GM21381 (cell line): ENCODE data around the gene BATF2.
A peak's percentile ranks its signal among the peaks of the same experiment; 100 is the strongest.
"Not testable (repeated sequence)": the region's sequence is repeated elsewhere in the genome, so short reads cannot be mapped to it uniquely, and the experiment has no call there.

Experiments
- ATAC-seq: cut with Tn5 transposase; IDR thresholded peaks from one replicate; pipeline ENCODE4 v1.9.1; 2021; ENCODE audit warnings: mild to moderate bottlenecking, moderate library complexity; ENCODE audit not compliant: unreplicated experiment

BATF2 gene

DNA sequence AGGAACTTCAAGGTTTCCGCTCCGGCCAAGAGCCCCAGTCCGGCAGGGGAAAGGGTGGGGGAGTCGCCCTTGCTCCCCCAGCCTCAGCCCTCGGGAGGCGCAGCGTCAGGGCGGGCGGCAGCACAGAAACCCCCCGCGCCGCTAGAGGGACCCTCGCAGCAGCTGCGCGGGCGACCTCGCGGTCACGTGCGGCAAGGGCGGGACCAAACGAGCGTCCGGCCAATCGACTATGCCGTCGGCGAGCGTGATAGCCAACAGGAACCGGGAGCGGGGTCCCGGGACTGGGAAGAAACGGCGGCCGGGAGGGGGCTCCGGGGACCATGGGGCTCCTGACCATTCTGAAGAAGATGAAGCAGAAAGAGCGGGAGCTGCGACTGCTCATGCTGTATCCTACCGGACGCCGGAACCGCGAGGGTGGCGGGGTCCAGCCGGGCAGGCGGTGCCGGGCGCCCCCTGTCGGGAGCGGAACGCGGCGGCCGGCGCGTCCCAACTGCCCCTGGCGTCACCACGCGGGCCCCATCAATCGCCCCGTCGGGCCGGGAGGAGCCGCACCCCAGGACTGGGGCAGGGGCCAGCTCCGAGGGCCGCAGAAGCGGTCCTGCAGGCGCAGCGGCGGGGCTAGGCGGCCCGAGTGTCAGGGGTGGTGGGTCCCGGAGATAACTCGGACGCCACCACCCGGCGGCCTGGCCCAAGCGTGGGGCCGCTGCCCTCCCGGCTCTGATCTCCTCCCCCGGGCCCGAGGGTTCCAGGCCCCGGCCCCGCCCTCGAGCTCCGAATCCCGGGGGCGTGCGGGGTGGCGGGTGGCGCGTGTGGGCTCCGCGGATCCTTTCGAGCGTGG is 17.3 kb upstream of the BATF2 start, which contains the start of gene ARL2:
Gene ARL2 (plus strand): TSS at position 273 of the 838 bp plus-strand sequence. CDS start 48 bp downstream, at position 321.
- peak; percentile 67 for ATAC-seq

DNA sequence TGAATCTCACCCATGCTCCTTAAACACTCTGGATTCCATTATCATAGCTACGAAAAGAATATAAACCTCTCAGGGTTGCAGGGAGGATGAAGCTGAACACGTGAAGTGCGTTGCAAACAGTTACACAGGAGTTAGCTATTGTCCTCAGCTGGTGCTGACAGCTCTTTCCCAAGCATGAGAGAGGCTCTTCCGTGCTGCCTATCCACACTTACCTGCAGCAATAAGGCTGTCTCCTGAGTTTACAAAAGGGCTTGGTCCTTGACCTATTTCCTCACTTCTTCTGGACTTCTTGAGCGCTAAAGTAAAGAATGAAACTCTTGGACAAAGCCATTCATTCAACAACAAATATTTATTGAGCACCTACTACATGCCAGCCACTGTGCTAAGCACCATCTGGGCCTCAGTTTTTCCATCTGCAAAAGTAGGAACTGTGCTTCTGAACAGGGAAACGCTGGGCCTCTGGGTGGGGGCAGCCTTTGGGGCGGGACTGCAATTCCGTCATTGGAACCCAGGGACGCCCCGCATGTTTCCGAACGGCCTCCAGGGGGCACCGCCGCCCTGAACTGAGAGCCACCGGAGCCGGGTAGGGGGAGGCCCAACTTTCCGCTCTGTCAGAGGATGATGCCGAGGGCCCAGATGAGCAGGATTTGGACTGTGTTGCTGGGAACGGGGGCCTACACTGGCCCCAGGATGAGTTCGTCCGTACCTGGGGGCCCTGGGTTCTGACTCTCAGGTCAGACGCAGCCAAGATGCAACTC is 16.5 kb upstream of the BATF2 start:
- peak; percentile 61 for ATAC-seq

DNA sequence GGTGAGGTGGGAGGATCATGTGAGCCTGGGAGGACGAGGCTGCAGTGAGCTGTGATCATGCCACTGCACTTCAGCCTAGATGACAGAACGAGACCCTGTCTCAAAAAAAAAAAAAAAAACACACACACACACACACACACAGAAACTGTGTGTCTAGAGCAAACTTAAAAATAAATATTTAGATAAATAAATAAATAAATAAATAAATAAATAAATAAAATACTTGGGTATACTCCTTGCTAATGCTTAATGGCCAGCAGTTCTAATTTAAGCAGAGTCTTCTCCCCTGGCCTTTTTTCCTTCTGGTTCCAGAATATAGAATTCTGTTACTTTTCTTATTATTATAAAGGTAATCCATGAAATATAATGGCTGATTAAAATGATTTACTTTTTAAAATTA is 12.1 kb upstream of the BATF2 start:
- ATAC-seq: no peak

DNA sequence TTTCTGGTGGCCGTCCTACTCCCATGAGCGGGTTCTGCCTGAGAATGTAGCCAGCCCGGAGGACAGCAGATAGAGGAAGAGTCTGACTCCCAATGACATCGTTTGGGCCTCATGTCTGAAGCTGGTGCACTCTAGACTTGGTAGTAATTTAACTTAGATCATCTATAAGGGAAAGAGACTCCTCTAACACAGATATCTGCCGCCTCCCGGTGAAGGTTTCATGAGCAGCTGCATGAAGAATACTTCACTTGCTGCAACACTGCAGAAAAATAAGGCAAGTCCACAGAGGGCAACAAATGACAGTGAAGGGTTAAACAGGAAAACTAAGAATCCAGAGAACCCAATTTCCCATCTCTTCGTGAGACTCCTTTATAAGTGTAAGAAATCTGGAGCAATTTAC is 11.2 kb upstream of the BATF2 start:
- ATAC-seq: no peak

DNA sequence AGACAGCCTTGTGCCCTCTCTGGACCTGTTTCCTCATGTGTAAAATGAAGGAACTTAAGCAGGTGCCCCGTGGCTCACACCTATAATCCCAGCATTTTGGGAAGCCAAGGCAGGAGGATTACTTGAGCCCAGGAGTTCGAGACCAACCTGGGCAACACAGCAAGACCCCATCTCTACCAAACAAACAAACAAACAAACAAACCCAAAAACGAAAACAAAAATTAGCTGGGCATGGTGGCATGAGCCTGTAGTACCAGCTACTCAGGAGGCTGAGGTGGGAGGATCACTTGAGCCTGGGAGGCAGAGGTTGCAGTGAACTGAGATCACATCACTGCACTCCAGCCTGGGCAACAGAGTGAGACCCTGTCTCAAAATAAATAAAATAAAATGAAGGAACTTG is 7.2 kb upstream of the BATF2 start:
- not testable (repeated sequence) for ATAC-seq

DNA sequence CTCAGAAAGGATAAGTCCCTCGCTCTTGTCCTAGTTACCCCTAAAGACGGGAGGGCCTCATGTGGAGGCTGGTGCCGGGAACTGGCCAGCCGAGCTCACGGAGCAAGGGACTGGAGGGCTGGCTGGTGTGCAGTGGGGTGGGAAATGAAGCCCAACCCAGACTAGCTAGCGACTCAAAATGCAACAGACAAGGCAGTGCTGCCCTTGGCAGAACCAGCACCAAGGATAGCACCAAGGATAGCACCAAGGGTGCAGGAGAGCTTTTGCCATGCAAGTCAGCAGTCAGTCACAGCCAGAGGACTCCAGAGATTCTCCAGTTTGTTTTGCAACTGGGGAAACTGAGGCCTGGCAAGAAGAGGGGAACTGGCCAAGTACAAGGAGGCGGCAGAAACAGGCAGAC is 6.5 kb upstream of the BATF2 start:
- ATAC-seq: no peak

DNA sequence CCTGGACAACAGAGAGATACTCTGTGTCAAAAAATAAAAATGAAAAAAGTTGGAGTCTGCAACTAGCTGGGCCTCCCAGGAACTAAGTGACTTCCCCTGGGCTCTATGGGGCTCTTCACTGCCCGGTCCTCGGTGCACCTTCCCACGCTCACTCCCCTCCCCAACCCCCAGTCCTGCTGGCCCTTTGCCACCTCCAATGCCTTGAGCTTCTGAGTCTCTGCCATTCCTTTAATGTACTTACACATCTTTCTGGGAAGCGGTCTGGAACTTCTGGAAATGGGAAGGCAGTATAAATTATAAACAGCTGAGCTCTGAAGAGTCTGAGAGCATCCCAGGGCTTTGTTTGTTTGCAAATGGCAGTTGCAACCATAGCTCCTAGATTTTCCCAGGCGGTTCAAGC is 5.9 kb upstream of the BATF2 start:
- no peak for ATAC-seq

DNA sequence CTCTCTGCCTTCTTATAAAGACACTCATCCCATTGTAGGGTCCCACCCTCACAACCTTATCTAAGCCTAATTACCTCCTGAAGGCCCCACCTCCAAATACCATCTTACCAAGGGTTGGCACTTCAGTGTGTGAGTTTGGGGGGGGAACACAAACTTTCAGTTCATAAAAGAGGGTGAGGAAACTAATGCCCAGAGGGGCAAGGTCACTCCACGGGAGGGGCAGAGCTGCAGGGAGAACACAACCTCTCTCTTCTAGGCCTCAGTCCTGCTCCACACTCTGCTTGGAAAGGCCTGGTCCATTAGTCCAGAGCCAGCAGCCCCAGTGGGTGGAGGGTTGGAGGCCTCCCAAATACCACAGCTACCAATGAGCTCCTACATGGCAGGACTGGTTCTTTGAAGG is 2.7 kb upstream of the BATF2 start:
- no peak for ATAC-seq

DNA sequence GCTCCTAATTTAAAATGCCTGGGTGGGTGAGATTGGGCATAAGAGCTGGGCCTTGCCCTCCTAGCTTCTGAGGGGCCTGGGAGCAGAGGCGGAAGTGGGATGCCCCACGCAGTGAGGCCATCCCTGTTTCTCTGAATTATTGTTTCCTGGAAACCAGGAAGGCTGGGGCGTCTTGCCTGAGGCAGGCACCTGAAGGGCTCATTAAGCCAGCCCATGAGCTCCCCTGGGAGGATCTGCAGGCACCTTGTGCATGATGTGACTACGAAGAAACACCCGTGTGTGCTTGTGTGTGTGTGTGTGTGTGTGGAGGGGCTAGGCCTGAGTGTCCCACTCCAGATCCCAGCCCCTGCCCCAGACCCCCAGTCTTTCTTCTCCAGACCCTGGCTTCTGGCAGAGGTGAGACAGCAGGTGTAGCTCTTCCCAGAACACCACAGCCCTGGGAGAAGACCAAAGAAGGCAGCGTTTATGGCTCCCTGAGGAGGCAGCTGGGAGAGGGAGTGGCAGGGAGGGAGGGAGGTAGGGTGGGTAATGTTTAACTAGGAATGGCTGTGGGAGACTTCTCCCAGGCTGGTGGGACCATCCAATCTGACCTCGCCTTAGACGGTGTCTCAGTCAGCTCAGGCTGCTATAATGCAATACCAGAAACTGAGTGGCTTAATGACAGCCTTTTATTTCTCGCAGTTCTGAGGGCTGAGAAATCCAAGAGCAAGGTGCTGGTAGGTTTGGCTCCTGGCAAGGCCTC is 2.1 kb upstream of the BATF2 start:
- ATAC-seq: no peak

DNA sequence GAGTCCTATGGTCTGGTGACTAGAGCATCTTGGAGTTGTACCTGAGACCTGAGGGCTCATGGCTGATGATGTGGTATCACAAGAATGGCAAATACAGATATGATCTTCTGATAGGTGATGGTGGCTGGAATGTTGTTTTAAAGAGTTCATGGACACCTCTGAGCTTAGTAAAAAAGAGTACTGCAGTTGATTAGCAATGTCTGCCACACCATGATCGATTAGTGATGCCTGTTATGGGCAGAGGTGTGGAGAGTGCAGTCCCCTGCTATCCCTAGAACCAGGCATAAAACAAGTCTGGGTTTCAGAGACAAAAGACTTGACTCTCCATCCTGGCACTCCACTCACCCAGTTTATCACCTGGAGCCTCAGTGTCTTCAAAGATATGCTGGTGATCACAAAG is 1.4 kb upstream of the BATF2 start:
- ATAC-seq: no peak

DNA sequence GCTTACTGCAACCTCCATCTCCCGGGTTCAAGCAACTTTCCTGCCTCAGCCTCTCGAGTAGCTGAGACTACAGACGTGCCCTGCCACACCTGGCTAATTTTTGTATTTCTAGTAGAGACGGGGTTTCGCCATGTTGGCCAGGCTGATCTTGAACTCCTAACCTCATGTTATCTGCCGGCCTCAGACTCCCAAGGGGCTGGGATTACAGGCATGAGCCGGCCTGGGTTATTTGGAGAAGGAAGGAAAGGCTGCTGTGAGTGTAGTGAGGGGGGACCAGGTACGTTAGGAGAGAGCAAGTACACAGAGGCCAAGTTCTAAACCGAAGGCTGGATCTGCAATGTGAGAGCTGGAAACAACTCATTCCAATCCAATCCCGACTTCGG is 453 bp downstream of the BATF2 start:
- ATAC-seq: no peak

DNA sequence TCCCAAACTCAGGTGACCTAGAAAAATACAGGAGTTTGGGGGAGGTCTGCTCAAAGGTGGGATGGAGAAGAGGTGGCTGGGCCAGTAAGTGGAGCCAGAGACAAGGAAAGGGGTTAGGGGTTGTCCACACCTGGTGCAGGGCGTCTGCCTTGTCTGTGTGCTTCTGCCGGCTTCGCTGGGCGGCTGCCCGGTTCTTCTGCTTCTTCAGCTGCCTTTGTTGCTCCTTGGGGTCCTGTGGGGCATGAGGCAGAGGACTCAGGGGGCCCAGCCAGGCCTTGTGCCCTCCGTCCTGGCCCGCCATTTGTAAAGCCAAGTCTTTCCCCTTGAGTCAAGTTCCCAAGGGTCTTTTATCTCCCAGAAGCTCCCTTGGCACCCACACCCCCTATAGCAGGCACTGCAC is 2.5 kb downstream of the BATF2 start:
- no peak for ATAC-seq

DNA sequence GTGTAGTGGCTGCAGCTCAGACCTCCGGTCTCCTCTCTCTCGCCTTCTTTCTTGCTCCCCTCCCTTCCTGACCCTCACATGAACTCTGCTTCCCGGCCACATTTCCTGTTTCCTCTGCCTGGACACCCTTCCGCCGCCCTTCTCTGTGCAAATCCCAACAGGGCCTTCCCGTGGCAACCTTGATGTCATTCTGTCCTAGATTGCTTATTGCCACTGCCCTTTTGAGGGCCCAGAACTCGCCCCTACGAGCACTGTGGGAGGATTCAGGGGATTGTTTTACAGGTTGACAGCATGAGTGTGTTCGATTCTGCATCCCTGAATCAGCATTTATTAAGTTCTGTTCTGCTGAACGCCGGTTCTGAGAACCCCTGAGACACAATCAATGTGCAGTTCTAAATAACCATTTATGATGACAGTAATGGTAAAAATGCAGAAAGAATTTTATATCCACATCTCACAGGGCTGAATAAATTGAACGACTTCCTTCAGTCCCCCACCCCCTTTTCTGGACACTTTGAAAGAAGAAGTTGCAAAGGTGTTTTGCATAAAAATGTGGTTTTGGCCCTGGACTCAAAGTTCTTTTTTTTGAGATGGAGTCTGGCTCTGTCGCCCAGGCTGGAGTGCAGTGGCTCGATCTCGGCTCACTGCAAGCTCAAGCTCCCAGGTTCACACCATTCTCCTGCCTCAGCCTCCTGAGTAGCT is 6.4 kb downstream of the BATF2 start:
- no peak for ATAC-seq

DNA sequence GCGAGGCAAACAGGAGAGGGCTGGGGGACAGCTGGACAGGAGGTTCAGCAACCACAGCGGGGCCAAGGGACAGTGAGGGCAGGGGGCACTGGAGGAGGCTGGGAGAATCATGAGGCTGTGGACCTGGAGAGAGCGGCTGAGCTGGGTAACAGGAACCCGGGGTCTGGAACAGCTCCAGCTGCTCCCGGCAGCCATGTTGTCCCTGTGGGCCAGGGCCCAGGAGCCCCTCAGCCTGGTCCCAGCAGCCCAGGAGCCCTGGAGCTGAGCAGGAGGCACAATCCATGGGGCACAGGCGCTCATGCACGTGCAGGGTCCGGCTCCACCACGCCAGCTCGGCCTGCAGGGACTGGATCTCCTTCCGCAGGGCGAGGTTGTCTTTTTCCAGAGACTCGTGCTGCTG is 7.4 kb downstream of the BATF2 start:
- ATAC-seq: no peak

DNA sequence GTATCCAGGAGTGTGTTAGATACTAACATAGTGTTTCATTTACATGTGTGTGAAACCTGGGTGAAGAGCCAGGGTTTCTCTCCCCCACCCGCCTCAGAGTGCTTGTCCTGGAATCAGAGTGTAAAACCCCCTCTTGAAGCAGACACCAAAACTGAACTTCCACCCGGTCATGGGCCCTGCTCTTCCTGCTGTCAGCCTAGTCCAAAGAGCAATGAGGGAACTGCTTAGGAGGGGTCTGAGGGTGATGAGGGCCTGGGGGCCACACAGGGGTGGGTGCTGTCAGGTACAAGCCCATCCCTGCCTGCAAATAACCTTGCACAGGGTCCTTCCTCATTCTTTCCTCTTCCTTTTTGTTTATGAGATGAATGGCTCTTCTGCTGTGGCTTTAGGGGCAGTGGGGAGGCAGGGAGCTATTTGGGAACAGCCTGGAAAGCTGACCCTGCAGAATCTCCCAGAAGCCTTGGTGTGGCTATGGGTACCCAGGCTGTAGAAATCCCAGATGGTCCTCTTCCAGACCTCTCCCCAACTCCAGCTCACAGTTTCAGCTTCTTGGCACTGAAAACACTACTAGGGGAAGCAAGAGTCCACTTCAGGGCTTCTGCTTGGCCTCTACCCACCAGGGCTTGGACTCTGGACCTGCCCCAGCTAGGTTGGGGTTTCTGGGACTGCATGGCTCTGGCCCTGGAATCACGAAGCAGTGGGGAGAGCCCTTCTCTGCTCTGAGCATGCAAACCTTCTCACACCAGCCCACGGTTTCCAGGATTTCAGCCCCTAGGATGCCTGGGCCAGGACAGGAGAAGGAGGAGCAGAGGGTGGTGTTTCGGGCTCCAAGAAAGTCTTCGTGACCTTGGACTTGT is 8.5 kb downstream of the BATF2 start:
- ATAC-seq: no peak

DNA sequence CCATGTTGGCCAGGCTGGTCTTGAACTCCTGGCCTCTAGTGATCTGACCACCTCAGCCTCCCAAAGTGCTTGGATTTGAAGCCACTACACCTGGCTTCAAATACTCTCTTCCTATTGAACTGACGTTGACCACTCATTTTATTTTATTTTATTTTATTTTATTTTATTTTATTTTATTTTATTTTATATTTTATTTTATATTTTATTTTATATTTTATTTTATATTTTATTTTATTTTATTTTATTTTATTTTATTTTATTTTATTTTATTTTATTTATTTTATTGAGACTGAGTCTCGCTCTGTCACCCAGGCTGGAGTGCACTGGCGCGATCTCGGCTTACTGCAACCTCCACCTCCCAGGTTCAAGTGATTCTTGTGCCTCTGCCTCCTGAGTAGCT is 13.4 kb downstream of the BATF2 start:
- not testable (repeated sequence) for ATAC-seq

DNA sequence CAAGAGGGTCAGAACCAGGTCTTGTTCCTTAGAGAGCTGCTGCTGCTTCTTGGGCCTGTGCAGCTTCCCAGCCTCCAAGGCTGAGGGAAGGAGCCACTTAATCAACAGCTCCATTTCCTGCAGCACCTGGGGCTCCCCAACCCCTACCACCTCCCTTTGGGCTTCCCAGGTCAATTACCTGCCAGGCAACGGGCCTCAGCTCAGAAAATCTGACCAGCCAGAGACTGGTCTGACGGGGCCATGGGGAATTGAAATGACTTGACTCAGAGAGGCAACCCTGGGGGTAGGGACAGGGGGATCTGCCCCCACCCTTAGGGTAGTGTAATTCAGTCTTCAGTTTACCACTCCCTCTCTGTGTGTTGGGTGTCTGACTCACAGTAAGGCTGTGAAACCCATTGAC is 20.1 kb downstream of the BATF2 start:
- ATAC-seq: no peak

DNA sequence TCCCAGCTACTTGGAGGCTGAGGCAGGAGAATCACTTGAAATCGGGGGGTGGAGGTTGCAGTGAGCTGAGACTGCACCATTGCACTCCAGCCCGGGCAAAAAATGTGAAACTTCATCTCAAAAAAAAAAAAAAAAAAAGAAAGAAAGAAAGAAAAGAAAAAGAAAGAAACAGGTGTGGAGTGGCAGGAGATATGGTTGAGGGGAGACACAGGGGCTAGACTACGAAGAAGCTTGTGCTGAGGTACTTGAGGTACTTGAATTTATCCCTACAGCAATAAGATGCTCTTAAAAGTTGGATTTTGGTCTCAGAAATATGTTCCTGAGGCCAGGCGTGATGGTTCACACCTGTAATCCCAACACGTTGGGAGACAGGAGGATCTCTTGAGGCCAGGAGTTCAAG is 22.6 kb downstream of the BATF2 start:
- no peak for ATAC-seq

DNA sequence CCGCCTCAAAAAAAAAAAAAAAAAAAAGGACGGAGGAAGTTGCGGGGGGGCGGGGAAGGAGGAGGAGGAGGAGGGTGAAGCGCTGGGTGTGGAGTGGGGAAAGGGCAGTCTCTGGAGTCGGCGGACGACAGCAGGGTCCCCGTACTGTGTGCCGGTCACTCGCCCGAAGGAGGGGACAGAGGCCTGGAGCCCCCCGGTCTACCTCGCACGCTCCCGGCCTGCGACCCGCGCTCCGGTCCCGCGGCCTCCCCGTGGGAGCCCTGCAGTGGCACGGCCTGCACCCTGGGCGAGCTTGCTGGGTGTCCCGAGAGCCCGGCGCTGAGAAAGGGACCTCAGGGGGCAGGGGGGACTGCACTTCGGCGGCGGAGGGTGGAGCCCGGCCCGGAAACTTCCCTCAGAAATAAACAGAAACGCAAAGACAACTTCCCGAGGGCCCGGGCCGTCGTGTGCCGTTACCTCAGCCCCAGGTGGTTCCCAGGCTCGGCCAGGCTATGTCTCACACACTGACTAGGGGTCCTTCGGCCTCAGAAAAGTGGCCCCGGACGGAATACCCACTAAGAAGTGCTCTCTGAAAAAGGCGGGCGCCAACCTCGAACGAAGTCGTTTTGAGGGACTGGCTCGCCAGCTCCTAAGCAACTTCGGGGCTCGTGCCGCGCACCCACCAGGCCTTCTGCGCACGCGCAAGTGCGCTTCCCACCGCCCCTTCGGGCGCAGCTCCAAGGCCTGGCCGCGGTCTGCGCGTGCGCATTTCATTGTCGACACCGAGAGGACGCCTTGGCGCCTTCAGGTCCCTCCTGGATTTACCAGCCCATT is 25.1 kb downstream of the BATF2 start, which contains the start of gene MAJIN:
Gene MAJIN (minus strand): TSS at position 688 of the 813 bp plus-strand sequence. CDS start 12,703 bp downstream, outside the sequence.
- ATAC-seq: no peak
